AG04450 (cell line): ENCODE measurements around the gene AQR. TPM values are rescaled to one million over a fixed set of nuclear protein-coding genes. Genes with fewer than 3 reads are reported as not detected.

Source experiments
- CTCF ChIA-PET: fragments of 300-600, 350-600 bp; formaldehyde crosslinking; extraction: SDS; loops from one replicate; lab custom pipeline; 2022; ENCODE audit warnings: antibody characterized with exemption, inconsistent platforms; lab: Charles Lee
- POLR2A ChIA-PET: fragments of 350-600 bp; formaldehyde crosslinking; extraction: SDS; loops from one replicate; lab custom pipeline; 2021; ENCODE audit warnings: antibody characterized with exemption, inconsistent platforms; lab: Yijun Ruan, JAX
- DNase-seq: peaks from one replicate; pipeline ENCODE4 v3.0.0-alpha.2; 2011; ENCODE audit warnings: low read depth, low spot score
- H3K27ac ChIP-seq: one replicate; pipeline ENCODE4 v1.5.1; 2012; ENCODE audit warnings: low read depth, low read length, control low read depth
- H3K27me3 ChIP-seq: one replicate; pipeline ENCODE4 v1.6.0; 2012; ENCODE audit warnings: low read length; ENCODE audit not compliant: control insufficient read depth, insufficient read depth
- H3K4me3 ChIP-seq: 2 replicates; pipeline ENCODE4 v1.5.1; 2011; ENCODE audit warnings: mild to moderate bottlenecking, low read depth, low read length, control low read depth
- H3K9me3 ChIP-seq: 2 replicates; pipeline ENCODE4 v1.5.1; 2012; ENCODE audit warnings: low read length; ENCODE audit not compliant: control insufficient read depth, insufficient read depth
- CTCF ChIP-seq: IDR thresholded peaks from 2 replicates; pipeline ENCODE4 v1.5.1; 2011; ENCODE audit warnings: low read depth, low read length, control low read depth, inconsistent platforms
- polyA plus RNA-seq: library from polyadenylated mRNA; depleted of rRNA; stranded (reverse); fragments of >200 nt; gene quantifications from 2 replicates; pipeline ENCODE4 v1.2.3, GENCODE V29; 2011

The AQR gene
- polyA plus RNA-seq, 1 experiment = 32.9 TPM

- Histone ChIP-seq H3K27ac (no peak overlapping the region), H3K27me3 (no peaks in the 10 kb centered on the region), H3K4me3 (no peak overlapping the region), H3K9me3 (peaks cover under 1% of the 10 kb centered on the region; the same call in 1 of the 2 replicates)
- no peak for TF ChIP-seq CTCF
- ChIA-PET POLR2A (no interaction called here), CTCF (no interaction called here)
- no peak for DNase-seq
Observed at GRCh38 chr15:34964277-34964676, 5.3 kb downstream of the AQR start.

- Histone ChIP-seq H3K4me3 (no peak overlapping the region), H3K27me3 (no peaks in the 10 kb centered on the region), H3K9me3 (no peaks in the 10 kb centered on the region), H3K27ac (no peak overlapping the region)
- DNase-seq = no peak
- ChIA-PET CTCF (interaction anchor here (0.6 to 4.2 kb wide), 2 partner anchors 14 to 16 kb away, joined by 3 to 16 read pairs; partner anchors contain the start of gene AQR), POLR2A (interaction anchor here (1.0 kb wide), 1 partner anchor 16 kb away, joined by 4 read pairs; the partner anchor contains the start of gene AQR)
- no peak for TF ChIP-seq CTCF
Observed at GRCh38 chr15:34953851-34954250, 15.7 kb downstream of the AQR start.

GRCh38 chr15:34952481-34952880 lies 17.1 kb downstream of the AQR start:
- no peak for DNase-seq
- no peak for TF ChIP-seq CTCF
- H3K27me3 ChIP-seq = no peaks in the 10 kb centered on the region
- H3K4me3 ChIP-seq = no peak overlapping the region
- H3K9me3 ChIP-seq = no peaks in the 10 kb centered on the region
- CTCF ChIA-PET = interaction anchor here (1.0 to 1.7 kb wide), 3 partner anchors 17 to 331 kb away, joined by 3 to 8 read pairs (median 5); partner anchors contain the start of gene AQR
- no peak overlapping the region for H3K27ac ChIP-seq
- POLR2A ChIA-PET = no interaction called here

- ChIA-PET CTCF (interaction anchor here (1.0 to 1.7 kb wide), 3 partner anchors 18 to 331 kb away, joined by 3 to 8 read pairs (median 5); partner anchors contain the start of gene AQR), POLR2A (no interaction called here)
- Histone ChIP-seq H3K4me3 (no peak overlapping the region), H3K27me3 (no peaks in the 10 kb centered on the region), H3K27ac (no peak overlapping the region), H3K9me3 (no peaks in the 10 kb centered on the region)
- TF ChIP-seq CTCF = no peak
- no peak for DNase-seq
Observed at GRCh38 chr15:34951993-34952392, 17.5 kb downstream of the AQR start.

GRCh38 chr15:34944936-34945335 lies 24.6 kb downstream of the AQR start:
- Histone ChIP-seq H3K9me3 (no peaks in the 10 kb centered on the region), H3K27me3 (no peaks in the 10 kb centered on the region), H3K27ac (no peak overlapping the region), H3K4me3 (no peak overlapping the region)
- POLR2A ChIA-PET = no interaction called here
- no peak for DNase-seq
- no peak for TF ChIP-seq CTCF
- CTCF ChIA-PET = interaction anchor here (1.2 to 1.6 kb wide), 2 partner anchors 237 to 324 kb away, joined by 3 to 4 read pairs; no protein-coding TSS in a partner anchor
